Stimulated activated naive CD8-positive, alpha-beta T cell treated with anti-CD3 and anti-CD28 coated beads, Interleukin-15, Interleukin-2, amounts not matched to agents 100 U/mL and 50 U/mL, for 24 hours (primary cell): ENCODE measurements around the gene PPT2.

Source experiments
- ATAC-seq: fragments of 150-1000 bp; cut with Tn5 transposase; one replicate; pipeline ENCODE4 v1.10.0; 2021
- DNase-seq: peaks from one replicate; pipeline ENCODE4 v3.0.0; 2021

PPT2 gene, protein sequence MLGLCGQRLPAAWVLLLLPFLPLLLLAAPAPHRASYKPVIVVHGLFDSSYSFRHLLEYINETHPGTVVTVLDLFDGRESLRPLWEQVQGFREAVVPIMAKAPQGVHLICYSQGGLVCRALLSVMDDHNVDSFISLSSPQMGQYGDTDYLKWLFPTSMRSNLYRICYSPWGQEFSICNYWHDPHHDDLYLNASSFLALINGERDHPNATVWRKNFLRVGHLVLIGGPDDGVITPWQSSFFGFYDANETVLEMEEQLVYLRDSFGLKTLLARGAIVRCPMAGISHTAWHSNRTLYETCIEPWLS

DNA sequence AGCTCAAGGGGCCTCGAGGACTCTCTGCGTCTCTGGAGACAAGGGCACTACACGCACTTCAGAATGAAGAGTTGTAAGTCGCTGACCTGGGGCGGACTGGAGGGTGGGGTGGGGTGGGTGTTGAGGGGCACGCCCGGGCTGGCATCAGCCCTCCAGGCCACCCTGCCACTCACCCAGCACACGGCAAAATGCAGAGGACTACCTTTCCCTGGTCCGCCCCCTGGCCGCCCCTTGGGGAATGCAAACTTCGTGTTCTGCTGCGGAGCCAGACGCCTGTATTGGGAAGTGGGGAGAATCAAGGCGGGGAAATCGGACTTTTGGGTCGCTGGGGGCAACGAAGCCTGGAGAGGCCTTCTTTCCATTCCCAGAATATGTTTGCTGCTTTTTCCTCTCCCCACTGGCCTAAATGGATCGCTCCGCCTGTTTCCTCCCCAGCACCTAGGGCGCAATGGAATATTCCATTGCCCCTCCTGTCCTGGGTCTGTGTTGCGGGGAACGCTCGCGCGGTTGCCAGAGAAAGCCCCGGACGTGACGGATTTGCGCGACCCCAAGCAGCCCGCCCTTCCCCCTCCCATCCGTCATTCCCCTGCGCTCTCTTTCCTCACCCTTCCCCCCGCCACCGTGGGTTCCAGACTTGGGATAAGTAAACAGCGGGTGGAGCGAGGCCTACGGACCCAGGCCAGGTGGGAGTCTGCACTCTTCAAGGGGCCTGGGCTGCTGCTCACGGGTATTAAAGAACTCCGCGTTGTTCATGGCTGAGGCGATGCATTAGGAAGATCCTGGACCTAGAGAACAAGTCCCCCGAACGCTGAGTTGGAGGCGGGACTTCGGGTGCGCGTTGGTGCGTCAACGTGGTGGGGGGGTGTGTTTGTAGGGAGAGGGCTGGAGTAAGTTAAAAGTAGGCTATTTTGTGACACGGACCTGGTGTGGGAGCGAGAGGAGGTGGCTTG lies at the start of gene PPT2:
Gene PPT2, plus strand, starts transcription at position 578 of the 950 bp plus-strand sequence. CDS start 454 bp downstream, outside the sequence.
- peak; percentile 91 for DNase-seq
- ATAC-seq: peak; percentile 89

GRCh38 chr6:32105433-32105832 lies 48.5 kb upstream of the PPT2 start:
- DNase-seq (no peak), ATAC-seq (no peak)

- no peak for DNase-seq
- ATAC-seq: no peak
Measured at GRCh38 chr6:32107406-32107805, 46.5 kb upstream of the PPT2 start.

GRCh38 chr6:32108094-32108627 lies 45.8 kb upstream of the PPT2 start:
- DNase-seq: no peak
- no peak for ATAC-seq

DNA sequence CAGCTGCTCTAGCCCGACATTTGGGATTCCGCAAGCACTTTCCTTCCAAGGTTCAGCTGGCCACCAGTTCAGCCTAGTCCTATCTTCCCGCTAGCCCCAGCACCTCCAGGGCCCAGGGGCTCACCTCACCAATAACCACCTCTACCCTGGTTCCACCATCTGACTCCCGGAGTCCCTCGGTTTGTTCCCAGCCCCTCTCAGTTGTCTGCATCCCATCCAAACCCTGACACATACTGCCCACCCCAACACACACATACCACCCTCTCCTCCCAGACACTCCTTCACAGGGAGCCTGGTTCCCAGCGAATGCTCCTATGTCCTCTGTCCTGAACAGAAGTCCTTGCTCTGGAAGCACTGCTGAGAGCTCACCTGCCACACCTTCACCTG lies 45.2 kb upstream of the PPT2 start:
- no peak for DNase-seq

GRCh38 chr6:32109114-32109764 lies 44.7 kb upstream of the PPT2 start, which contains the start of gene TNXB:
TNXB (minus strand) TSS chr6:32109338; CDS start chr6:32098198, 11,140 bp downstream.
- DNase-seq (no peak), ATAC-seq (peak; percentile 17)

More for the DNA sequence above, 45.2 kb upstream of the PPT2 start:
- no peak for ATAC-seq

- no peak for DNase-seq
Measured at GRCh38 chr6:32109765-32110160, 44.2 kb upstream of the PPT2 start.

DNA sequence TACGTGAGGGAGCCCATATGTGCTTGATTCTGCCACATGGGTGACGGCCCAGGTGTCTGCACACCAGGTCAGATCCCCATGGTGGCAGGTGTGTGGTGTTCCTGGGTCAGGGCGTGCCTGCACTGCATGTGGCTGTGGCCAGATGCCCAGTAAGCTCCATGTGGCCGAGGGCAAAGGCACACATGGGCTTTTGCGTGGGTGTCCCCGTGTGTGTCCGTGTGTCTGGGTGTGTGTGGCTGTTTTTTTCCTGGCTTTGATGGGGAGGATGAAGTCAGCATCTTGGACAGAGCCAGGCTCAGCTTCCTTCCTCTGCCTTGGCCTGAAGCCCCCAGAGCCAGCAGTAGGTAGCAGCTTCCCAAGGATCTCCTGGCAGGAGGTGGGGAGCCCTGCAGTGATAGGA lies 43.3 kb upstream of the PPT2 start:
- ATAC-seq (no peak), DNase-seq (no peak)

More at GRCh38 chr6:32109765-32110160, 44.2 kb upstream of the PPT2 start:
- ATAC-seq: no peak

- ATAC-seq (no peak), DNase-seq (no peak)
Measured at GRCh38 chr6:32111424-32112066, 42.4 kb upstream of the PPT2 start.

GRCh38 chr6:32112431-32112980 lies 41.4 kb upstream of the PPT2 start:
- no peak for DNase-seq
- ATAC-seq: no peak

DNA sequence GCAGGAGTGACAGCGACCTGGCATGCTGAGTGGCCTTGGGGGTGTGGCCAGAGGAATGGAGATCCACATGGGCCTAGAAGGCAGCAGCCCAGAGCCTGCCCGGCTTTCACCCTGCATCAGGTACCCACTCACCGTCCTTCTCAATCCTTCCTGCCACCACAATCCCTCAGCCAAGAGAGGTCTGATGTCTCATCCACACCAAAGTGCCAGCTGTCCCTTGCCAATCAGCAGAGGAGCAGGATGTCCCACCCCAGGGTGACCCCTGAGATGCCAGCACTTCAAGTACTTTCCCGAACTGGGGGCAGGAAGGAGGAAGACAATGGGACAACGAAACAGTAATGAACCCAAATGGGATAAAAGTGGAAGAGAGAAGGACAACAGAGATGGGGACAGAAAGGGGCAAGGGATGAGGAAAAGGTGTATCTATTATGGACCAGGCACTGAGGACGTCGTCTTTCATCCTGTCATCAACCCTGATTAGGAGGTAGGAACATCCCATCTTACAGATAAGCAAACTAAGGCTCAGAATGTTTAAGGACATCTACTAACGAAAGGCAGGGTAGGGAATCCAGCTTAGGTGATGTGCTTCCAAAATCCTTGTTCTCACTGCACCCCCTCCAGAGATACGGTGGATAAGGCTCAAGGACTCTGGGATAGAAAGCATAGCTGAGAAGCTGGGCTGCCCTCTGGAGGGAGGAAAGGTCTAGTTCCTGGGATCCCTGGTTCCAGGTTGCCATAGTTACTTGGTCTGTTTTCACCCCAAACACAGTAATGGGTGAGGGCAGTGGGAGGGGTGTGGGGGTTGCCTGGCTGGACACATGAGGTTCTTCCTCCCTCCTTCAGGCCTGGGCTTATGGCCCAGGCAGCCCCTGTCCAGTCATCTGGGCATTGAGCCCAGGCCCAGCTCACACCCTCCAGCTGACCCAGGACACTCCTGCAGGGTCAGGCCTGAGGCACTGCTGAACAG lies 40.3 kb upstream of the PPT2 start:
- ATAC-seq (no peak), DNase-seq (no peak)

DNA sequence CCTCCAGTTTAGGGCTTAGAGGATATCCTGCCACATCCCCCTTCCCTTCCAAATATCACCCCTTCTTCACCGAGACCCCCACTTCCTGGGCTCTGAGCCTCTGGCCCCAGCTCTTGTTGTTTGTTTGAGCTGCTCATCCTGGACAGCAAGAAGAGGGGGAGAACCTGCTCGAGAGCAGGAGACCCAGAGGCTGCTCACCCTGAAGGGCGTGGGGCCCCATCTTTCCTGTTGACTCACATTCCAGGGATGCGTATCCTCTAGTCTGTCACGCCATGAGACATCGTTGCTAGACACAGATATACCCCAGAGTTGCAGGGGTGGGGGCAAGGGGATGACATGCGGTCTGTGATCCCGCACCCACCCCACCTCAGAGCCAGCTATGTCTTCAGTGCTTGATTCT lies 39.1 kb upstream of the PPT2 start:
- no peak for DNase-seq
- no peak for ATAC-seq

DNA sequence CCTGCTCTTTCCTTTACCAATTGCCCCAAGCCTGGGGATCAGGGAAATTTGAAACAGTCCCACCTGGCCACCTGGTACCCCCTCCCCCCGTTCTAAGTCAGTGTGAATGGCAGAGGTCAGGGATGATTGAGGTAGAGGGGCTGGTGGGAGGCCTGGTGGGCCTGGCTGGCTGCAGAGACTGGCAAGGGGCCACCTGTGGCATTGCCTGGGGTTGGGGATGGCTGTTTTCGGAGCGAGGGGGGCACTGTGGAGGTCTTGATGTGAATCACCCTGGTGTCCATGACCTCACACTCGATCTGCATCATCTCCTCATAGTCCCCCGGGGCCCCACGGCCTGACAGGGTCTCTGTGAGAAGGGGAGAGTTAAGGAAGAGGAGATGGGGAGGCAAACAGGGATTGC lies 38.3 kb upstream of the PPT2 start:
- no peak for ATAC-seq
- DNase-seq: no peak

- ATAC-seq: no peak
- DNase-seq: no peak
Measured at GRCh38 chr6:32116674-32117073, 37.3 kb upstream of the PPT2 start.

DNA sequence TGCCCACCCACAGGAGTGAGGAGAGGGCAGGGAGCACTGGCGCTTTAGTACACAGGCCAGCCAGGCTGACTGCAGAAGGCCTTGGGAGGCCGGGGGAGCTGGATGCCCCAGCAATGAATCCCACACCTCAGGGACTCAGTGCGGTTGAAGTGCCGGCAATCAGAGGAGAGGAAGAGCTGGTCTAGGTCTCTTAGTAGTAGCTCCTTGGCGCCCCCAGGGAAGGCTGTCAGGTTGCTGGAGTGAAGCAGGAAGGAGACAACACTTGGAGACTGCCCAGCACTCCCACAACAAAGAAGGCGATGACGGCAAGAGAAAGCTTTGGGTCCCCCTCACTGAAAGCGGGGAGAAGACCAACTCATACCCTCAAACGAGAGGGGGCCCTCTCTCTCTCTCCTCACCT lies 36.5 kb upstream of the PPT2 start:
- ATAC-seq: no peak

DNA sequence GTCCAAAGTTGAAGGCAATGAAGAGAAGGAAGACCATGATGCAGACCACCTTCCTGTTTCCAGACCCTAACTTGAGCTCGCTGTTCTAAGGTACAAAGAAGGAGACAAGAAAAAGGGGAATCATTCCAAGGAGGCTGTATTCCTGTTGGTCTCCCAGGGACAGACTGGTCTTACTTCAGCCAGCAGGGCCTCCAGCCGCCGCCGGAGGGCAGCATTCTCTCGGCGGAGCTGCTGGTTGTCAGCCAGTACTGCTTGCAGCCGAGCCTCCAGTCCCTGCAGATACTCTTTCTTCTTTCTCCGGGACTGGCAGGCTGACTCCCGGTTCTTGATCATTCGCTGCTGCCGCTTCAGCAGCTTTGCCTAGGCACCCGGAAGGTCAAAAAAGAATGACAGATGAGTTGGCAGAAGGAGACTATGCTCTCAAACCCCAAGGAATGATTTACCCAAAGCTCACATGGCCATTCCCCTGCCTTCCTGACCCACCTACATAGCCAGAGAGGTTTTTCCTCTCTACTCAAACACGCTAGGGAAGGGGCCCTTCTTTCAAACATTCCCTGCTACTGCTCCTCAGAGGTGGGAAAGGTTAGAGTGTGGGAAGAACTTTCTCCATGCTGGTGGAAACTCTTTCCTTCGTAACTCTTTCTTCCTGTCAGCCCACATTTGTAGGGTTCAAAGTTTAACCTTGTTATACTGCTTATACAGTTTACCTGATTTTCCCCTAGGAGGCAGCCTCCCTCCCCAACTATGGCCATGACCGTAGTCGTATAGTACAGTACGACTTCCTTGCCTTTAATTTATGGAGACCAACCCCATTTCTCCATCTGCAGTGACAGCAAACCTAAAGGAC lies 34.9 kb upstream of the PPT2 start:
- ATAC-seq (peak; percentile 84), DNase-seq (peak; percentile 79)

More for the DNA sequence above, 36.5 kb upstream of the PPT2 start:
- DNase-seq: no peak

DNA sequence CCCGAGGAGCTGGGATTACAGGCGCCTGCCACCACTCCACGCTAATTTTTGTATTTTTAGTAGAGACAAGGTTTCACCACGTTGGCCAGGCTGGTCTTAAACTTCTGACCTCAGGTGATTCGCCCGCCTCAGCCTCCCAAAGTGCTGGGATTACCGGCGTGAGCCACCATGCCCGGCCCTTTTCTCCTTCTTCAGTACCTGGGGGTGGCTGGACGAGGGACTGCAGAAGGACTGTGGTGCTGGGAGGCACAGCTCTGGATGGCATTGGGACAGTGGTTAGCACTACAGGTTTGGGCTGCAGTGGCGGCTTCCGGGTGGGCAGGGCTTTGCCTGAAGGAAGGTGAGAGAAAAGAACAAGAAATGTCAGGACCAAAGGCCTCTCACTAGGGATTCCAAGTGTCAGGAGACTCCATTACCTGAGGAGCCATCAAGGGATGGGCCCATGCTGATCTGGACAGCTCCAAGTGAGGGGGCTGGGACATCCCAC lies 33.3 kb upstream of the PPT2 start:
- no peak for ATAC-seq
- DNase-seq: no peak

GRCh38 chr6:32123681-32124080 lies 30.3 kb upstream of the PPT2 start:
- DNase-seq (no peak), ATAC-seq (no peak)

- no peak for ATAC-seq
Measured at GRCh38 chr6:32126880-32127279, 27.1 kb upstream of the PPT2 start.

More at GRCh38 chr6:32126880-32127279, 27.1 kb upstream of the PPT2 start:
- DNase-seq: no peak
